GM21737 (cell line): ENCODE results near the gene CADPS.

ENCODE experiments used
- ATAC-seq: cut with Tn5 transposase; IDR thresholded peaks from one replicate; pipeline ENCODE4 v1.9.1; 2021; ENCODE audit warnings: mild to moderate bottlenecking, moderate library complexity; ENCODE audit not compliant: unreplicated experiment

CADPS gene

GRCh38 chr3:62757045-62757444, 118.2 kb downstream of the CADPS start:
- ATAC-seq, result no peak

- ATAC-seq, result no peak
These were observed 119.9 kb downstream of the CADPS start for GRCh38 chr3:62755285-62755684.

- no peak for ATAC-seq
These were observed 125.6 kb downstream of the CADPS start for GRCh38 chr3:62749657-62750056.

- no peak for ATAC-seq
These were observed 126.1 kb downstream of the CADPS start for GRCh38 chr3:62749130-62749529.

DNA sequence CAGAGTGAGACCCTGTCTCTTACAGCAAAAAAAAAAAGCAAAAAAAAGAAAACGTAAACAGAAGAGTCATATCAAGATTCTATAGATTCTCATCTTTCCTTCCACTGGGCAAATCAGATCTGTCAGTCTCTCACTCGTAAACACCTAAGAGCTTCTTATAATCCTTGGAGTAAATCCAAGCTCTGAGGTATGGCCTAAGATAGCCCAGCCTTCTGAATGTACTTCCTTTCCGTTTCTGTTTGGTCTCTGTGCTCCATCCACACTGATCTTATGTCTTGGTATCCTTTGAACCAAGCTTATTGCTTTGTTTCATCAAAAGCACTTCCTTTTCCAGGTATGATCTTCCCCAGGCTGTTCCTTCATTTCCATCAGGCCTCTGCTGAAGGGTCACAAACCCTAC, 137.8 kb downstream of the CADPS start:
- ATAC-seq, result no peak

GRCh38 chr3:62735510-62735909, 139.7 kb downstream of the CADPS start:
- no peak for ATAC-seq

DNA sequence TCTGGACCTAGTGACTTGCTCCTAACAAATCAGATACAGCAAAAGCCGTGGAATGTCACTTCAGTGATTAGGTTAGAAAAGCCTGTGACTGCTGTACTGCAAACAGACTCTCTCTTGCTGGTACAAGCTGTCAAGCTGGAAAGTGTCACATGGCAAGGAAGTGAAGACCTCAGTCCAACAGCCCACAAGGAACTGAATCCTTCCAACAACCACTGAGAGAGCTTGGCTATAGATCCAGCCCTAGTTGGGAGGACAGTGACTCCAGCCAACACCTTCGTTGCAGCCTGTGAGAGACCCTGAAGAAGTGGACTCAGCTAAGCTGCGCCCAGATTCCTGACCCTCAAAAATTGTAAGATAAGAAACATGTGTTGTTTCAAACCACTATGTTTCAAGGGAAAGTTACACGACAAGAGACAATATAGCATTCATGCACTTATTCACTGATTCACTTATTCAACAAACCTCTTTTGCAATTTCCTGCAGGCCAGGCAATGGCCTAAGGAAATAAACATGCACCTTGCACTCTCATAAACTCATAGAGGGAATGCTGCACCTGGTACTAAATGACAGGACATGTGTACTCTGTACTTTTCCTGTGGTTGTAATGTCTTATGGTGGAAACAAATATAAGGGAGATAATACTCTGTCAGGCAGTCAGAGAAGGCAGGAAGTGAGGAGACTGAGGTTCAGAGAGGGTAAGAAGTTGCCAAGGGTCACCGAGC, 142.9 kb downstream of the CADPS start:
- no peak for ATAC-seq

- ATAC-seq, result no peak
These were observed 147.2 kb downstream of the CADPS start for GRCh38 chr3:62727981-62728380.

DNA sequence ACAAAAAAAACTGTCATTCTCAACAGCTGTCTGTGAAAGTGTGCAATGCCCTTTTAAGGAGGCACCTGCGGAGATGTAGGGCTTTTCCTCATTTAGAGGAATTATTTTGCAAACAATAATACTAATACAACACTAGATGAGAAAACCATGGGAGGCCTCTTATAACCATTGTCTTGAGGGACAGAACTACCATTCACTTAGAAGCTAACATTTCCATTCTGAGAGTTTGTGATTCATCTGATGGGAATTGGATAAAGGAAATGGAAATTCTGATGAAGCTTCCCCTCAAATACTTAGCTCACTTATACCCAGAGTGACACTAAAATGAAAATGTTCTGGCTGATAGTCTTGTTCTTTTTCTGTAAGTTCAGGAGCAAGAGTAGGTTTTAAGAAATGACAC, 147.7 kb downstream of the CADPS start:
- ATAC-seq, result no peak

DNA sequence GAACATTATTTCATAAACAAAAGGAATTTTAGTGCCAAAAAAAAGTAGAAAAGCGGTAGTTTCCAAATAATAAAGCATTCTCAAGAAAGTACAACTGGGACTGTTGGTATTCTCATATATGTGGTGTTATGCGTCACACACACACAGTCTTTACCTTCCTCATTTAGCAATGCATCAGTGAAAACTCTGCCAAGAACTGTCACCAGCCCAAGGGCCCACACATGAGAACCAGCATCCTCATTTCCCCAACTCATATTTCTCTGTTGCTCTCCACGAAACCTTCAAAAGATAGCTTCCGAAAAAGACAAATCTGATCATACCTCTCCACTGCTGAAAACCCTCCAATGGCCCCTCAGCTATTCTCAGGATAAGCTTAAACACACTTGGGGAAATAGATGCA, 150.7 kb downstream of the CADPS start:
- no peak for ATAC-seq

DNA sequence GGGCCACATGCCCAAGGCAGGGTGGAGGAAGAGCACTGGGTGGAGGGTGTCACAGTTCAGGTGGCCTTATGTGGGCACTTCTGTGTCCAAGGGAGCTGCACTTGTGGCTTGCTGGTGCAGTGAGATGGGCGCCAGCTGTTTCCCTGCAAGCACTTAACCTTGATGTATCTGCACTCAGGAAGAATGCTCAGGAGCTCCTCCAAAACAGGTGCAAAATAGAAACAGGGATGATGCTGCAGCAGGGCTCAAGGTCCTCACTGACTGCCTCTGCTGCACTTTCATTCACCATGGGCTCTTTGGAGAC, 151.3 kb downstream of the CADPS start:
- no peak for ATAC-seq

- no peak for ATAC-seq
These were observed 151.9 kb downstream of the CADPS start for GRCh38 chr3:62723166-62723913.

- ATAC-seq, result no peak
These were observed 152.9 kb downstream of the CADPS start for GRCh38 chr3:62722344-62722743.

DNA sequence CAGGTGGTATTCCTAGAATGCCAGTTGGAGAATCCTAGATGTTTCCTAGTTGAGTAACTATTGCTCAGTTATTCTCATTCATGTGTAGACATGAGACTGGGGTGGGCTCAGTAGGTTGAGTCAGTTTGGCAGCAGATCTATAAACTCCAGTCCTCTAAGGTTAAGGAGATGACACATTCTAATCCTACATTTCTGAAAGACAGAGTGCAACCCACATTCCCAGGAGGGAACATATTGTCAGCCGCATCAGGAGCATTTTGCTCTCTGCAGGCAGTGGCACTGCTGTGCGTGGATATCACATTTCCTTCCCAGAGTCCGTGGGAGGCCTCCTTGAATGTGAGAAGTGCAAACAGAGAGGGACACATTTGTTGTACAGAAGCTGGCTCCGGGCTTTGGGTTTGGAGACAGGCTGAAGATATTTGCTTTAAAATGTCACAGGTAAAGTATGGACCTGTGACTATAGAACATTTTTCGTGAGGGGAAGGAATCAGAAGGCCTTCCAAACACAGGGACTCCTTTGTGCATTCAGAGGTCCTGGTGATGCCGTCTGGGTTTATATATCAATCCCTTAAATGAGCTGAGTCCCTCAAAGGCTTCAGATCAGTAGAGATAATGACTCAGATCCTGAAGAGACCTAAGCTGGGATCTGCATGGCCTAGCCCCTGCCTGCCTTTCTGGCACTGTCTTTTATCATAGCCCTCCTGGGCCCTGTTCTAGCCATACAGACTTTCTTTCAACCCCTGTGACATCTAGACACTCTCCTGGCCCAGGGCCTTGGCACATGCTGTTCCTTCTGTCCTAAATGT, 156.5 kb downstream of the CADPS start:
- no peak for ATAC-seq

GRCh38 chr3:62718011-62718410, 157.2 kb downstream of the CADPS start:
- no peak for ATAC-seq

- no peak for ATAC-seq
These were observed 162.5 kb downstream of the CADPS start for GRCh38 chr3:62712746-62713145.

GRCh38 chr3:62710751-62711150, 164.5 kb downstream of the CADPS start:
- ATAC-seq, result no peak

DNA sequence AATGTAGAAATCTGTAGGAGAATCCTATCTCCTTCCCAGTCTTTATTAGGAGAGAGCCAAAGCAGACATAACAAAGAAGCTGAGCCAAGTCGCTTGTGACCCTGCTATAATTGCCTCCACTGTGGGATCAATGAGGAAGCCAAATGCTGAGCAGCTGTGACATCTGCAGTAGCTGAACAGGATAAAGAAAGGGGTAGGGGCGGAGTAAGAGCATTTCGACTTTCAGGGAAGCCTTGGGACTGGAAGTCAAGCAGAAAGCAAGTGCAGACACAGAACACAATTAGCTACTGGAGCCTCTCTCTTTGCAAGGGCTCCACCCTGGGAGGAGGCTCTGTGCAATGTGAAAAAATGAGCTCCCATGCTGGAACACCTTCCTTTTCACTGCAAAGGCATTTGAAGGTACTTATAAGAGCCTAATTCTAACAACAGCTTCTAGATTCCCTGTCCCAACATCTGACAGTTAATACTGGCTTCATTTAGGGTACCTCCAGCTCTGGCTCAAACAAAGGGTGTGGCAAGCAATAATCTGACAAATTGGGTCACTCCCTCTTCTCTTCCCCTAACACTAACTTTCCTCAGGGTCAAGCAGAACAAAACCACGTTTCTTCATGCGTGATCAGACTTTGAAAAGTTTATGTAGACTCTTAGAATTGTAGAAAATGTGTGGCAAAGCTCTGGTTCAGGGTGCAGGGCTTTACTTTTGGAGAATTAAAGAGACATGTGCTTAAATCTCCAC, 166.4 kb downstream of the CADPS start:
- no peak for ATAC-seq

DNA sequence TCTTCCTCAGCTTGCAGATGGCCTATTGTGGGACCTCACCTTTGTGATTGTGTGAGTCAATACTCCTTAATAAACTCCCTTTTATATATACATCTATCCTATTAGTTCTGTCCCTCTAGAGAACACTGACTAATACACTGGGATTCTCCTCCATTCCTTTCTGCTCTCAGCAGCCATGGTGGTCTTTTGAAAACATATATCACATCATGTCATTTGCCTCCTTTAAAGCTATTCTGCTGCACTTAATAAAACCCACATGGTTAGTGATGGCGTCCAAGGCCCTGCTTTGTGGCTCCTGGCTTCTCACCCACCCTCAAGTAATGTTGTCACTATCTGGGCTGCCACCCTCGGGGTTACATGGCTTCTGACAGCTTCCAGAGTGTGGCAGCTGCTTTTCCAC, 169.5 kb downstream of the CADPS start:
- no peak for ATAC-seq

- ATAC-seq, result no peak
These were observed 171.6 kb downstream of the CADPS start for GRCh38 chr3:62703451-62704167.

GRCh38 chr3:62700357-62700756, 174.9 kb downstream of the CADPS start:
- ATAC-seq, result no peak
